ENCODE data around the gene H6PD. TPM values are rescaled to one million over a fixed set of nuclear protein-coding genes. Genes with fewer than 3 reads are reported as not detected.

The H6PD gene
- total and polyA plus RNA-seq, 9 of the 15 experiments (the other 6 are each of a cell fraction or from before 2014, with no cell fraction given): 0.04 to 2.5 (median 0.95) TPM

GRCh38 chr1:9308236-9308785 is 73.7 kb downstream of the H6PD start (continued):
- TF ChIP-seq ZNF609 (CRISPR knock-in tag; IDR thresholded peaks at IDR 0.05; ENCODE audit: borderline replicate concordance): no peak
- TF ChIP-seq GTF2F1 (IDR thresholded peaks at IDR 0.05; ENCODE audit: low read depth, low read length): no peak
- TF ChIP-seq TAF1 (IDR thresholded peaks at IDR 0.05; ENCODE audit: control insufficient read depth, extremely low read depth, insufficient read depth, low read length, severe bottlenecking): no peak
- TF ChIP-seq SRSF9 (IDR thresholded peaks at IDR 0.05; ENCODE audit: borderline replicate concordance, low read depth, low read length): no peak
- no peak for TF ChIP-seq ZNF785 (CRISPR knock-in tag; IDR thresholded peaks at IDR 0.05)
- no peak for TF ChIP-seq HNRNPUL1 (IDR thresholded peaks at IDR 0.05; ENCODE audit: low read length)
- no peak for TF ChIP-seq ZNF584 (CRISPR knock-in tag; IDR thresholded peaks at IDR 0.05; ENCODE audit: low read depth)
- TF ChIP-seq BRCA1 (IDR thresholded peaks at IDR 0.05): no peak
- TF ChIP-seq BRCA1 (CRISPR knock-in tag; IDR thresholded peaks at IDR 0.05): no peak
